ENCODE measurements around the gene LYPLAL1.
A peak's percentile ranks its signal among the peaks of the same experiment; 100 is the strongest.

LYPLAL1 gene

GRCh38 chr1:219173758-219174459 lies at the start of gene LYPLAL1:
TSS of gene LYPLAL1 (plus strand) at chr1:219173878. CDS start at chr1:219173891, 13 bp downstream.
- DNase-seq (ENCODE audit: low spot score) = peak; percentile 91

- DNase-seq (ENCODE audit: low spot score) = no peak
These were observed 49.5 kb upstream of the LYPLAL1 start for GRCh38 chr1:219124163-219124562.

GRCh38 chr1:219125342-219125741 lies 48.3 kb upstream of the LYPLAL1 start:
- no peak for DNase-seq (ENCODE audit: low spot score)

- DNase-seq (ENCODE audit: low spot score) = no peak
These were observed 47.3 kb upstream of the LYPLAL1 start for GRCh38 chr1:219126377-219126776.

- DNase-seq (ENCODE audit: low spot score) = no peak
These were observed 44.7 kb upstream of the LYPLAL1 start for GRCh38 chr1:219128957-219129356.

- DNase-seq (ENCODE audit: low spot score) = no peak
These were observed 43.2 kb upstream of the LYPLAL1 start for GRCh38 chr1:219130366-219130935.

- no peak for DNase-seq (ENCODE audit: low spot score)
These were observed 40.7 kb upstream of the LYPLAL1 start for GRCh38 chr1:219132939-219133338.

- DNase-seq (ENCODE audit: low spot score) = no peak
These were observed 34.9 kb upstream of the LYPLAL1 start for GRCh38 chr1:219138747-219139146.

GRCh38 chr1:219140303-219140877 lies 33.3 kb upstream of the LYPLAL1 start:
- DNase-seq (ENCODE audit: low spot score) = no peak

GRCh38 chr1:219143735-219144134 lies 29.9 kb upstream of the LYPLAL1 start:
- DNase-seq (ENCODE audit: low spot score) = no peak

GRCh38 chr1:219144658-219145315 lies 28.9 kb upstream of the LYPLAL1 start:
- DNase-seq (ENCODE audit: low spot score) = no peak

- no peak for DNase-seq (ENCODE audit: low spot score)
These were observed 26.1 kb upstream of the LYPLAL1 start for GRCh38 chr1:219147571-219148019.

- no peak for DNase-seq (ENCODE audit: low spot score)
These were observed 24.6 kb upstream of the LYPLAL1 start for GRCh38 chr1:219149009-219149577.

GRCh38 chr1:219149953-219150352 lies 23.7 kb upstream of the LYPLAL1 start:
- no peak for DNase-seq (ENCODE audit: low spot score)

GRCh38 chr1:219150913-219151312 lies 22.8 kb upstream of the LYPLAL1 start:
- DNase-seq (ENCODE audit: low spot score) = no peak

- DNase-seq (ENCODE audit: low spot score) = no peak
These were observed 22.2 kb upstream of the LYPLAL1 start for GRCh38 chr1:219151467-219151866.

GRCh38 chr1:219152751-219153150 lies 20.9 kb upstream of the LYPLAL1 start:
- no peak for DNase-seq (ENCODE audit: low spot score)

GRCh38 chr1:219153723-219154122 lies 20.0 kb upstream of the LYPLAL1 start:
- DNase-seq (ENCODE audit: low spot score) = no peak

- DNase-seq (ENCODE audit: low spot score) = no peak
These were observed 18.5 kb upstream of the LYPLAL1 start for GRCh38 chr1:219155135-219155534.

- DNase-seq (ENCODE audit: low spot score) = no peak
These were observed 13.6 kb upstream of the LYPLAL1 start for GRCh38 chr1:219159946-219160645.

- DNase-seq (ENCODE audit: low spot score) = no peak
These were observed 12.7 kb upstream of the LYPLAL1 start for GRCh38 chr1:219160967-219161366.

- DNase-seq (ENCODE audit: low spot score) = no peak
These were observed 12.3 kb upstream of the LYPLAL1 start for GRCh38 chr1:219161371-219161770.

Data from ecto neural progenitor cell (in vitro differentiated cells).